HCT116 (cell line): ENCODE data around the gene ABL1.

Experiments
- EZH2phosphoT487 ChIP-seq: fragments of 200-600 bp; IDR thresholded peaks from 2 replicates; pipeline ENCODE4 v1.6.1; 2018; ENCODE audit warnings: antibody characterized with exemption, borderline replicate concordance
- POLR2A ChIP-seq: IDR thresholded peaks from 2 replicates; pipeline ENCODE4 v1.7.0; 2011; ENCODE audit warnings: borderline replicate concordance; ENCODE audit not compliant: insufficient read depth, insufficient read length; ENCODE audit errors: extremely low read depth
- POLR2AphosphoS5 ChIP-seq: IDR thresholded peaks from 2 replicates; pipeline ENCODE4 v1.6.1; 2011; ENCODE audit warnings: mild to moderate bottlenecking, low read depth, low read length, moderate library complexity
- ZFX ChIP-seq: fragments of 450-650 bp; IDR thresholded peaks from 2 replicates; pipeline ENCODE4 v1.6.1; 2017
- TF ChIP-seq, protein P1 (sequence below), 3 experiments: fragments of 200-600 bp in 1 of 3; sonication (generic) in 1 of 3; IDR thresholded peaks in 2 of 3; conservative IDR thresholded peaks in 1 of 3; 2 replicates each; pipeline ENCODE4 v1.5.1; 2012 to 2017; ENCODE audit warnings: low read depth in 2 of 3, low read length in 2 of 3, antibody characterized with exemption in 1 of 3, borderline replicate concordance in 1 of 3, control low read depth in 1 of 3, mild to moderate bottlenecking in 1 of 3, mixed read lengths in 1 of 3, mixed run types in 1 of 3, moderate library complexity in 1 of 3; ENCODE audit not compliant: insufficient read depth in 1 of 3

DNA sequence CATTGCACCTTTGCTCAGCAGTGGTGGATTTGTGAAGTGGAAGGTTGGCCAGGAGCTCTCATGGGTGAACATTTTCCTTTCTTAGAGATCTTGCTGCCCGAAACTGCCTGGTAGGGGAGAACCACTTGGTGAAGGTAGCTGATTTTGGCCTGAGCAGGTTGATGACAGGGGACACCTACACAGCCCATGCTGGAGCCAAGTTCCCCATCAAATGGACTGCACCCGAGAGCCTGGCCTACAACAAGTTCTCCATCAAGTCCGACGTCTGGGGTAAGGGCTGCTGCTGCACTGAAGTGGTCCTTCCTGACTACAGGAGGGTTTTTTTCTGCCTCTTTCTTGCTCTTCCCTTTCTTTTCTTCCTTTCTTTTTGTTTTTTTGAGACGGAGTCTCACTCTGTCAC, 39.7 kb downstream of the ABL1 start:
- TF ChIP-seq EZH2phosphoT487 (no peak), POLR2A (no peak), POLR2AphosphoS5 (no peak), ZFX (no peak)
- TF ChIP-seq, protein P1, sequence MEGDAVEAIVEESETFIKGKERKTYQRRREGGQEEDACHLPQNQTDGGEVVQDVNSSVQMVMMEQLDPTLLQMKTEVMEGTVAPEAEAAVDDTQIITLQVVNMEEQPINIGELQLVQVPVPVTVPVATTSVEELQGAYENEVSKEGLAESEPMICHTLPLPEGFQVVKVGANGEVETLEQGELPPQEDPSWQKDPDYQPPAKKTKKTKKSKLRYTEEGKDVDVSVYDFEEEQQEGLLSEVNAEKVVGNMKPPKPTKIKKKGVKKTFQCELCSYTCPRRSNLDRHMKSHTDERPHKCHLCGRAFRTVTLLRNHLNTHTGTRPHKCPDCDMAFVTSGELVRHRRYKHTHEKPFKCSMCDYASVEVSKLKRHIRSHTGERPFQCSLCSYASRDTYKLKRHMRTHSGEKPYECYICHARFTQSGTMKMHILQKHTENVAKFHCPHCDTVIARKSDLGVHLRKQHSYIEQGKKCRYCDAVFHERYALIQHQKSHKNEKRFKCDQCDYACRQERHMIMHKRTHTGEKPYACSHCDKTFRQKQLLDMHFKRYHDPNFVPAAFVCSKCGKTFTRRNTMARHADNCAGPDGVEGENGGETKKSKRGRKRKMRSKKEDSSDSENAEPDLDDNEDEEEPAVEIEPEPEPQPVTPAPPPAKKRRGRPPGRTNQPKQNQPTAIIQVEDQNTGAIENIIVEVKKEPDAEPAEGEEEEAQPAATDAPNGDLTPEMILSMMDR (IDR thresholded peaks at IDR 0.05 in 2 of 3, conservative IDR thresholded peaks at IDR 0.05 in 1 of 3; ENCODE audit: borderline replicate concordance in 1 of 3, insufficient read depth in 1 of 3, low read depth in 2 of 3, low read length in 2 of 3) = no peak
